H1 (cell line): ENCODE results near the gene CDYL. TPM values are rescaled to one million over a fixed set of nuclear protein-coding genes. Genes with fewer than 3 reads are reported as not detected.

Source experiments
- CTCF ChIA-PET: fragments of 300-600 bp; sonication (Branson Sonifier 250); formaldehyde crosslinking; loops from one replicate; lab custom pipeline; 2021; ENCODE audit not compliant: partially characterized antibody; lab: Charles Lee
- POLR2A ChIA-PET: fragments of 300-600 bp; sonication (Branson Sonifier 250); formaldehyde crosslinking; loops from one replicate; lab custom pipeline; 2021; ENCODE audit warnings: inconsistent platforms; ENCODE audit not compliant: partially characterized antibody; lab: Charles Lee
- DNase-seq, 2 experiments: peaks; one replicate each; pipeline versions ENCODE4 v3.0.0 to v3.0.0-alpha.2; 2010 to 2022; ENCODE audit warnings: low spot score in 2 of 2, low read depth in 1 of 2, mixed read lengths in 1 of 2
- FAIRE-seq: peaks from 2 replicates; lab custom pipeline; 2011; peaks lifted over from hg19 to GRCh38; lab: Jason Lieb, UNC
- H2AFZ ChIP-seq: 2 replicates; pipeline ENCODE4 v1.8.1; 2012; ENCODE audit warnings: low read length, inconsistent platforms
- H2AK5ac ChIP-seq: 2 replicates; pipeline ENCODE4 v1.6.1; 2013; ENCODE audit warnings: low read depth, low read length
- H2BK120ac ChIP-seq: replicated peaks from 2 replicates; pipeline ENCODE3; 2013; ENCODE audit warnings: low read depth, low read length, inconsistent platforms
- H2BK12ac ChIP-seq: 2 replicates; pipeline ENCODE4 v1.6.1; 2013; ENCODE audit warnings: low read depth, low read length
- H2BK15ac ChIP-seq: 2 replicates; pipeline ENCODE4 v1.6.1; 2013; ENCODE audit warnings: low read length
- H2BK20ac ChIP-seq: 2 replicates; pipeline ENCODE4 v1.6.1; 2013; ENCODE audit warnings: low read length
- H2BK5ac ChIP-seq: 2 replicates; pipeline ENCODE4 v1.6.1; 2013; ENCODE audit warnings: low read depth, low read length
- H3K14ac ChIP-seq: 2 replicates; pipeline ENCODE4 v1.6.1; 2013; ENCODE audit warnings: inconsistent platforms; ENCODE audit not compliant: insufficient read length
- H3K18ac ChIP-seq: 2 replicates; pipeline ENCODE4 v1.6.1; 2013; ENCODE audit warnings: low read length; ENCODE audit errors: extremely low read depth
- H3K23ac ChIP-seq: 2 replicates; pipeline ENCODE4 v1.6.1; 2013; ENCODE audit warnings: inconsistent platforms; ENCODE audit not compliant: insufficient read length
- H3K23me2 ChIP-seq: 2 replicates; pipeline ENCODE4 v1.6.1; 2013; ENCODE audit warnings: low read depth, low read length
- H3K27ac ChIP-seq: 2 replicates; pipeline ENCODE4 v1.6.1; 2011; ENCODE audit warnings: low read depth, low read length, inconsistent platforms
- H3K27me3 ChIP-seq, 4 experiments: replicated peaks in 1 of 4; 1 replicate in 1 of 4; 2 replicates in 3 of 4; pipeline versions ENCODE4 v1.6.1 to v1.8.1; 2011 to 2013; ENCODE audit warnings: low read length in 3 of 4, mild to moderate bottlenecking in 3 of 4, inconsistent platforms in 2 of 4, mixed read lengths in 2 of 4, moderate library complexity in 1 of 4; ENCODE audit not compliant: control insufficient read depth in 3 of 4, insufficient read depth in 3 of 4; ENCODE audit errors: extremely low read depth in 1 of 4
- H3K36me3 ChIP-seq, 4 experiments: 2 replicates each; pipeline versions ENCODE4 v1.6.1 to v1.8.1; 2011 to 2013; ENCODE audit warnings: mild to moderate bottlenecking in 4 of 4, low read length in 3 of 4, moderate library complexity in 2 of 4, control low read depth in 1 of 4, inconsistent platforms in 1 of 4; ENCODE audit not compliant: insufficient read depth in 4 of 4, control insufficient read depth in 2 of 4
- H3K4ac ChIP-seq: replicated peaks from 2 replicates; pipeline ENCODE3; 2013; ENCODE audit warnings: low read length, low read depth, mixed read lengths, inconsistent platforms; ENCODE audit not compliant: insufficient read length
- H3K4me1 ChIP-seq, 4 experiments: replicated peaks in 1 of 4; 1 replicate in 1 of 4; 2 replicates in 3 of 4; pipeline versions ENCODE4 v1.6.1 to v1.8.1; 2011 to 2013; ENCODE audit warnings: low read length in 3 of 4, inconsistent platforms in 2 of 4, mixed read lengths in 1 of 4; ENCODE audit not compliant: insufficient read depth in 4 of 4, control insufficient read depth in 3 of 4
- H3K4me2 ChIP-seq, 2 experiments: 2 replicates each; pipeline versions ENCODE4 v1.6.1 to v1.8.1; 2011 to 2013; ENCODE audit warnings: low read depth in 2 of 2, low read length in 2 of 2, control low read depth in 1 of 2, inconsistent platforms in 1 of 2, mild to moderate bottlenecking in 1 of 2; ENCODE audit not compliant: insufficient read depth in 1 of 2
- H3K4me3 ChIP-seq, 4 experiments: fragments of 200-600, 300-600 bp in 1 of 4; sonication (generic), shearing (Covaris generic), sonication (Bioruptor Twin) in 1 of 4; 2 replicates each; pipeline versions ENCODE4 v1.5.1 to v1.8.1; 2011 to 2016; ENCODE audit warnings: low read length in 4 of 4, low read depth in 3 of 4, control low read depth in 2 of 4, inconsistent platforms in 2 of 4, mild to moderate bottlenecking in 2 of 4, mixed read lengths in 1 of 4, moderate library complexity in 1 of 4; ENCODE audit not compliant: insufficient read depth in 2 of 4; ENCODE audit errors: extremely low read depth in 1 of 4
- H3K56ac ChIP-seq: replicated peaks from 2 replicates; pipeline ENCODE3; 2013; ENCODE audit warnings: low read depth, mild to moderate bottlenecking, mixed read lengths, low read length, inconsistent platforms; ENCODE audit not compliant: insufficient read length
- H3K79me1 ChIP-seq: 2 replicates; pipeline ENCODE4 v1.6.1; 2013; ENCODE audit warnings: low read depth, low read length, control low read depth
- H3K79me2 ChIP-seq, 2 experiments: 2 replicates each; pipeline versions ENCODE4 v1.6.1 to v1.8.1; 2012 to 2013; ENCODE audit warnings: low read length in 2 of 2, mild to moderate bottlenecking in 2 of 2, inconsistent platforms in 1 of 2; ENCODE audit not compliant: insufficient read depth in 2 of 2, control insufficient read depth in 1 of 2
- H3K9ac ChIP-seq, 4 experiments: replicated peaks in 1 of 4; 1 replicate in 1 of 4; 2 replicates in 3 of 4; pipeline versions ENCODE4 v1.6.1 to v1.8.1; 2011 to 2013; ENCODE audit warnings: low read depth in 3 of 4, low read length in 3 of 4, control low read depth in 2 of 4, mild to moderate bottlenecking in 2 of 4, moderate library complexity in 2 of 4, inconsistent platforms in 1 of 4; ENCODE audit errors: extremely low read depth in 1 of 4
- H3K9me3 ChIP-seq, 2 experiments: 2 replicates each; pipeline versions ENCODE4 v1.6.1 to v1.8.1; 2012 to 2013; ENCODE audit warnings: mild to moderate bottlenecking in 2 of 2, moderate library complexity in 2 of 2, control low read depth in 1 of 2, inconsistent platforms in 1 of 2, low read depth in 1 of 2, low read length in 1 of 2, mixed read lengths in 1 of 2; ENCODE audit not compliant: insufficient read depth in 2 of 2
- H4K20me1 ChIP-seq, 2 experiments: replicated peaks in 1 of 2; 2 replicates each; pipeline versions ENCODE3 to v1.8.1; 2011 to 2013; ENCODE audit warnings: inconsistent platforms in 2 of 2, low read length in 2 of 2, mild to moderate bottlenecking in 1 of 2; ENCODE audit not compliant: insufficient read depth in 2 of 2, control insufficient read depth in 1 of 2
- H4K5ac ChIP-seq: 2 replicates; pipeline ENCODE4 v1.6.1; 2013; ENCODE audit warnings: low read length, low read depth, mixed read lengths, inconsistent platforms; ENCODE audit not compliant: insufficient read length
- H4K8ac ChIP-seq: 2 replicates; pipeline ENCODE4 v1.8.0; 2013; ENCODE audit warnings: mild to moderate bottlenecking, moderate library complexity, low read length, inconsistent platforms; ENCODE audit not compliant: insufficient read depth; ENCODE audit errors: extremely low read depth
- H4K91ac ChIP-seq: replicated peaks from 2 replicates; pipeline ENCODE3; 2013; ENCODE audit warnings: low read length, mixed read lengths, inconsistent platforms; ENCODE audit not compliant: insufficient read length
- ASH2L ChIP-seq: fragments of 200-600, 300-600 bp; sonication (generic); IDR thresholded peaks from one replicate; pipeline ENCODE4 v1.7.1; 2017; ENCODE audit warnings: low read length
- NANOG ChIP-seq: IDR thresholded peaks from 2 replicates; pipeline ENCODE4 v1.6.1; 2011; ENCODE audit warnings: low read length, low read depth, mild to moderate bottlenecking, inconsistent platforms; ENCODE audit not compliant: insufficient read depth, poor library complexity, severe bottlenecking
- NRF1 ChIP-seq: IDR thresholded peaks from 2 replicates; pipeline ENCODE4 v1.6.1; 2011; ENCODE audit warnings: mild to moderate bottlenecking, low read depth, low read length, improper control_type of control experiment
- PHF8 ChIP-seq: fragments of 200-600 bp; sonication (generic); conservative IDR thresholded peaks from 2 replicates; pipeline ENCODE4 v1.7.1; 2012; ENCODE audit warnings: low read depth, mild to moderate bottlenecking, inconsistent platforms, low read length, moderate library complexity
- SAP30 ChIP-seq: fragments of 300-600 bp; sonication (generic); IDR thresholded peaks from 2 replicates; pipeline ENCODE4 v1.7.1; 2012; ENCODE audit warnings: low read length, moderate library complexity, mild to moderate bottlenecking, inconsistent platforms; ENCODE audit not compliant: insufficient read depth, insufficient replicate concordance
- SP4 ChIP-seq: IDR thresholded peaks from 2 replicates; pipeline ENCODE4 v1.6.1; 2012; ENCODE audit warnings: low read length, inconsistent platforms
- WGBS, 2 experiments: shearing (Covaris generic) in 1 of 2; methylation state at CpG; one replicate each; pipeline versions ENCODE4 v1.1.6 to v1.1.7; 2013 to 2015; ENCODE audit warnings: low lambda C conversion rate in 2 of 2, mixed read lengths in 2 of 2, inconsistent platforms in 1 of 2, low coverage in 1 of 2, missing lambda C conversion rate in 1 of 2; ENCODE audit not compliant: insufficient replicate concordance in 2 of 2, insufficient coverage in 1 of 2, insufficient read length in 1 of 2; ENCODE audit errors: extremely low coverage in 1 of 2, missing lambda C conversion rate in 1 of 2; 5-methylcytosine and 5-hydroxymethylcytosine counted together
- polyA plus RNA-seq, 7 experiments: library from polyadenylated mRNA; depleted of rRNA in 3 of 7; stranded (reverse) in 5 of 7; unstranded in 2 of 7; fragments of >200 nt in 5 of 7; fragments of 200-250 nt in 2 of 7; gene quantifications; 1 replicate in 5 of 7; 2 replicates in 1 of 7; 4 replicates in 1 of 7; pipeline versions ENCODE4 v1.2.1 to v1.2.3, GENCODE V29; 2011 to 2013; ENCODE audit warnings: missing spikeins in 2 of 7, mixed read lengths in 2 of 7
- total RNA-seq: library from RNA; stranded (reverse); fragmentation: NEBNext Ultra II Directional; extraction: Animal tissue kit (Norgen Biotek cat#: 25700); gene quantifications from 2 replicates; pipeline ENCODE4 v1.2.1, GENCODE V29; 2021

CDYL gene
- total and polyA plus RNA-seq, 2 of the 8 experiments (the other 6 are each of a cell fraction or from before 2014, with no cell fraction given) = 56.4 to 119 TPM

GRCh38 chr6:4773181-4773580 lies 3.0 kb upstream of the CDYL start:
- 0% methylated on average over 7 of the region's 7 CpGs; no CpG with 5 or more reads in 1 of the 2 experiments for WGBS, 2 experiments
- TF ChIP-seq NRF1 = no peak
- TF ChIP-seq SAP30 = peak; percentile 60
- TF ChIP-seq NANOG = no peak
- TF ChIP-seq PHF8 = peak; percentile 5; the same call in 1 of the 2 replicates
- TF ChIP-seq ASH2L = peak; percentile 5
- TF ChIP-seq SP4 = no peak
- H4K91ac ChIP-seq = peak overlapping the region; percentile 77
- no peak overlapping the region for H2AFZ ChIP-seq
- H3K4ac ChIP-seq = peak overlapping the region; percentile 87
- peak overlapping the region; percentile 93 to 94 for H3K4me2 ChIP-seq
- H3K36me3 ChIP-seq = peaks cover 0 to 4% (median 0%) of the 10 kb centered on the region in 4 experiments; a peak in 1 of 8 replicates
- ChIA-PET CTCF (interaction anchor here (1.2 kb wide), 1 partner anchor 85 kb away, joined by 5 read pairs; no protein-coding TSS in a partner anchor), POLR2A (interaction anchor here (0.6 to 1.7 kb wide), 6 partner anchors 9 to 135 kb away, joined by 3 to 6 read pairs (median 3); no protein-coding TSS in a partner anchor)
- H3K23me2 ChIP-seq = peaks cover 16% of the 10 kb centered on the region
- DNase-seq (no peak), FAIRE-seq (no peak)
- peaks cover 3 to 12% (median 8%) of the 10 kb centered on the region in 4 experiments; a peak in 5 of 7 replicates for H3K4me1 ChIP-seq
- peaks cover 0 to 3% of the 10 kb centered on the region in 2 experiments; a peak in 2 of 4 replicates for H3K9me3 ChIP-seq
- no peak overlapping the region for H4K8ac ChIP-seq
- H3K79me1 ChIP-seq = peaks cover 7% of the 10 kb centered on the region; the same call in 1 of the 2 replicates
- H3K9ac ChIP-seq = peak overlapping the region in 3 of 4 experiments; percentile 52 to 83 (median 77); a peak in 6 of 7 replicates
- peak overlapping the region; percentile 96 for H2BK120ac ChIP-seq
- H2BK5ac ChIP-seq = peak overlapping the region; percentile 98
- H3K23ac ChIP-seq = no peak overlapping the region
- H3K27me3 ChIP-seq = peaks cover 6 to 12% (median 10%) of the 10 kb centered on the region in 4 experiments
- H2BK15ac ChIP-seq = 0 out of 2 replicates have a peak overlapping the region, but pooled peaks have one; percentile 10
- H2BK20ac ChIP-seq = 0 out of 2 replicates have a peak overlapping the region, but pooled peaks have one; percentile 77
- H2BK12ac ChIP-seq = peak overlapping the region; percentile 53
- peak overlapping the region; percentile 84 for H3K18ac ChIP-seq
- peak overlapping the region; percentile 77 for H3K27ac ChIP-seq
- peaks cover 15 to 20% of the 10 kb centered on the region in 2 experiments for H4K20me1 ChIP-seq
- peak overlapping the region; percentile 84 to 90 (median 88) for H3K4me3 ChIP-seq
- no peak overlapping the region for H3K14ac ChIP-seq
- peak overlapping the region; percentile 83 for H3K56ac ChIP-seq
- 0 out of 2 replicates have a peak overlapping the region, but pooled peaks have one; percentile 47 for H2AK5ac ChIP-seq
- H3K79me2 ChIP-seq = peaks cover 27 to 41% of the 10 kb centered on the region in 2 experiments
- H4K5ac ChIP-seq = peak overlapping the region; percentile 85
